ENCODE results near the gene SULT1A2.
A peak's percentile ranks its signal among the peaks of the same experiment; 100 is the strongest.
"Not testable (repeated sequence)": the region's sequence is repeated elsewhere in the genome, so short reads cannot be mapped to it uniquely, and the experiment has no call there.

The SULT1A2 gene

DNA sequence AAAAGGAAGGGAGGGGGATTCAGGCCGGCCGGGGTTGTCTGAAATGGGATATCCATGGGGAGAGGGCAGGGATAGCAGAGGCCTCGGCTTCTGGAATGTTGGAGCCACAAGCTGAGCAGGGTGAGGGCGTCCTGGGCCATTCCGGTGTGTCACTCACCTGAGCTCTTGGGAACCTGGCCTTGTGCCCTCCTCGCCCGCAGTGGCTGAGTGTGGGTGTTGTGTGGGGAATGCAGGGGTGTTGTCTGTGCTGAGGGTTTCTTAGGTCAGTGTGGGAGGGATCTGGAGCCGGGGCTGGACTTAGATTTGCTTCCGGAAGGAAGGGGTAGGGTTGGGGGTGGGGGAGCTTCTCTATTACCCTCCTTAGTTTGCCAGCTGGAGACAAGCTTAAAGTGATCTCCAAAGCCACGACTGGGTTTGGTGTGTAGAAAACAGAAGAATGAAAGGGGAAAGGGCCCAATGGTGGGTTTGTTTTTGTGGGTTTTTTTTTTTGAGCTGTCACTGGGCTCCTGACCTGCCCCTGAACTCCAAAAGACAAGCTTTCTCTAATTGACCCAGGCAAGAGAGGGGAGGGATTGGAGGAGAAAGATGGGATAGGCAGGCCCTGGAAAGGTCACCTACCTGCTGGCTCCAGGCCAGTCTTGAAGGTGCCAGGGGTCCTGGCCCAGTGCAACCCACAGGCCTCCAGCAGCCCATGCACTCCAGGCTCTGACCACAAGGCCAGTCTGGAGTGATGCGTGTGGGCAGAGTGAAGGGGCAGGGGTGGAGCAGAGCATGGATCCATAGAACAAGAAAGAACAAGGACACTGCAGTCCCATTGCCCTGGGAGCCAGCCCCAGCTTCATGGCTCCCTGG is at the start of gene SULT1A2:
Gene SULT1A2, minus strand, starts transcription at position 211 of the 852 bp plus-strand sequence. CDS start 1,120 bp downstream, outside the sequence.
- no peak for DNase-seq

- DNase-seq = not testable (repeated sequence)
Observed at GRCh38 chr16:28639959-28640358, 43.1 kb upstream of the SULT1A2 start.

DNA sequence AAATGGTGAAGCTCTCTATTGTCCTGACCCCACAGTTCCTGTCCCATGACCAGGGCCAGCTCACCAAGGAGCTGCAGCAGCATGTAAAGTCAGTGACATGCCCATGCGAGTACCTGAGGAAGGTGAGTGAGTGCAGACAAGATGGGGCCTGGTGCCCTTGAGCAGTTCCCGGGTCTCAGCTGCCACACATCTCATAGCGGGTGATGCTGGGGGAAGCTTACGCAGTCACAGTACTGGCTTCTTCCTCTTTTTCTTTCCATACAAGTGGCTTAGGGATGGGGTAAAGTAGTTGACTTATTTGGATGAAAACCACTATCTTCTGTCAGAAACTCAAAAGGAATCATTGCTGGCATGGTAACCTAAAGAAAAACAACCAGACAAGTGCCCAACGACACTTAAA is 41.5 kb upstream of the SULT1A2 start:
- not testable (repeated sequence) for DNase-seq

- DNase-seq = not testable (repeated sequence)
Observed at GRCh38 chr16:28637765-28638164, 40.9 kb upstream of the SULT1A2 start, which contains the start of gene NPIPB8. TSS of gene NPIPB8 (plus strand) at chr16:28638065. CDS start at chr16:28638361, 296 bp downstream.

- not testable (repeated sequence) for DNase-seq
Observed at GRCh38 chr16:28636093-28636823, 39.4 kb upstream of the SULT1A2 start.

DNA sequence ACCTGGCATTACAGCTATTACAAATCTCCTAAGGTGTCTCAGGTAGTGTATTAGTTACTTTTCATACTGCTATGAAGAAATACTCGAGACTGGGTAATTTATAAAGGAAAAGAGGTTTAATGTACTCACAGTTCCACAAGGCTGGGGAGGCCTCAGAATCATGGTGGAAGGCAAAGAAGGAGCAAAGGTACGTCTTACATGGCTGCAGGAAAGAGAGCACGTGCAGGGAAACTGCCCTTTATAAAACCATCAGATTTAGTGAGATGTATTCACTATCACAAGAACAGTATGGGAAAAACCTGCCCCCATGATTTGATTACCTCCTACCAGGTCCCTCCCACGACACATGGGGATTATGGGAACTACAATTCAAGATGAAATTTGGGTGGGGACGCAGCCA is 34.1 kb upstream of the SULT1A2 start:
- DNase-seq = not testable (repeated sequence)

DNA sequence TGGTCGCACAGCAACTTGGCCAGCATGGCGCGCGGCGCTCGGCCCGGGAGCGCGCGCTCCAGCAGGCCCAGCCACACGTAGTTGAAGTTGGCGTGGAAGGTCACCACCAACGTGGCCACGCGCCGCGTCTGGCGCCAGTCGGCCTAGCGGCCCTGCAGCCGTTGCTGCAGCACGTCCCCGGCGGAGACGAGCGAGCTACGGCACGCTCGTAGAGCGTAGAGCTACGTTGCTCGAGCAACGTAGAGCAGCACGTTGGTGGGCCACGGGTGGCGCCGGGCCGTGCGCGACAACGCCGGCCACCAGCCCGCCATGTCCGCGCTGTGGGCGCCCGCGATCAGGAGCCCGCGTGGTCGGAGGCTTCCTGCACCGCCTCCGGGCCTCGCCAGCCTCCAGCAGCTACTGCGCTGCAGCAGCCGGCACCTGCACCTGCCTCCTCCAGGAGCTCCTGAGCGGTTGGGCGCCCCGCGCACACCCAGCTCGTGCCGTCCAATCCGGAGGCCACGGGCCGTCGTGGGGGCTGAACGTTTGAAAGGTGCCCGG is 26.4 kb upstream of the SULT1A2 start:
- DNase-seq = peak; percentile 73 to 80

DNA sequence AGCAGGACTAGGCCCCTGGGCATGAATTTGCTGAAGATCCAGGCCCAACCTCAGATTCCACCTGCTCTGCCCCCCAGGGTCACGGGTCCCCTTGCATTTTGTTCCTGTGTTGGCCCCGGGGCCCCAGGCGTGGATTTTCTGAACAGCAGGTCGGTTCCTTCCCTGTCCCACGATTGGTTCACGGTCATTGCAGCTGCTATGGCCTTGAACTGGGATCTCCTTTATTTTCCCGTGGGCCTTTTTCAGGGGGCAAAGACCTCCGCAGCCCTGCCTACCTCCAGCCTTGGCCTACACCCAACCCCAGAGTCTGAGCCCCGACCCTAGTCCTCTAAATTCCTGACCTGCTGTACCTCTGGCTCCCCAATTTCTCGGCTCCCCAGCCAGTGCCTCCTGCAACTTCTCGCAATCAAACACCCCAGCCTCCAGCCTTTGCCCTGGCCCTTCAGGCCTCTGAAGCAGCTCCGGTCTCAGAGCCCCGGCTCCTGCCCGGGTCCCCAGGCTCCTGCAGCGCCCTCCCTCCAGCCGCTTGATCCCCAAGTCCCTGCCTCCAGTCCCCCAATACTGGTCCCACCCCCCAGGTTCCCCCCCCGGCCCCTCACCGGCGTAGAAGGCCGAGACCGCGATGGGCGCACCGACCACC is 25.8 kb upstream of the SULT1A2 start:
- DNase-seq = not testable (repeated sequence)

GRCh38 chr16:28621481-28622155 is 24.8 kb upstream of the SULT1A2 start:
- no peak for DNase-seq

DNA sequence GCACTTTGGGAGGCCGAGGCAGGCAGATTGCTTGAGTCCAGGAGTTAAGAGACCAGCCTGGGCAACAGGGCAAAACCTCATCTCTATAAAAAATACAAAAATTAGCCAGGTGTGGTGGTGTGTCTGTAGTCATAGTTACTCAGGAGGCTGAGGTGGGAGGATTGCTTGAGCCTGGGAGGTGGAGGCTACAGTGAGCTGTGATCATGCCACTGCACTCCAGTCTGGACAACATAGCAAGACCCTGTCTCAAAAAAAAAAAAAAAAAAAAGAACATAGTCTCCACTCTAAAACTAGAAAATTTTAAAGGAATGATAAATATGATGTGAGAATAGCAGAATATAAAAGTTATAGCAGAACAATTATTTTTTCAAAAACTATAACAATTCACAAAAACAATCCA is 23.5 kb upstream of the SULT1A2 start:
- DNase-seq = not testable (repeated sequence)

DNA sequence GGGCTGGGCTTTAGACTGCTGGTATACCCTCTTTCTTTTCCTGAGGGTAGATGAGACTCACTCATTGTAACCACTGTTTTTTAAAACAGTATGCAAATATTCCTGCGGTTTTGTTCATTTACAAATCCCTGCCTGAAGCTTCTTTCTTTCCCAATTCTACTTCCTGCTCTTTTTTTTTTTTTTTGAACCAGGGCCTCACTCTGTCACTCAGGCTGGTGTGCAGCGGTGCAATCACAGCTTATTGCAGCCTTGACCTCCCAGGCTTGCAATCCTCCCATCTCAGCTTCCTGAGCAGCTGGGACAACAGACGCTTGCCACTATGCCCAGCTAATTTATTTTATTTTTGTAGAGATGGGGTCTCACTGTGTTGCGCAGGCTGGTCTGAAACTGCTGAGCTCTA is 21.0 kb upstream of the SULT1A2 start:
- no peak for DNase-seq

DNA sequence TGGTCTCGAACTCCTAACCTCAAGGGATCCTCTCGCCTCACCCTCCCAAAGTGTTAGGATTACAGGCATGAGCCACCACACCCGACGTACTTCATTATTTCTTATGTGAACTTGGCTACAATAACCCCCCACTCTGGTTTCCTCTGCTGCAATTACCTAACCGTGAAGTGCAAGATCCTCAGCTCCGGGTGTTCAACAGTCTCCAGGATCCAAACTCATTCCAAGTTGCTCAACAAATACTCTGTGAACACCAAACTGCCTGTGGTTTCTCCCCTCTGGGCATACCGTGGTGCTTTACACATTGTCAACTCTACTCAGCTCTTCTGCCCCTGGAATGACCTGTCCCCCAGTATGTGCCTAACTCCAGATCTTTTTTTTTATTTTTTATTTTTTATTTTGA is 19.8 kb upstream of the SULT1A2 start:
- DNase-seq = no peak

DNA sequence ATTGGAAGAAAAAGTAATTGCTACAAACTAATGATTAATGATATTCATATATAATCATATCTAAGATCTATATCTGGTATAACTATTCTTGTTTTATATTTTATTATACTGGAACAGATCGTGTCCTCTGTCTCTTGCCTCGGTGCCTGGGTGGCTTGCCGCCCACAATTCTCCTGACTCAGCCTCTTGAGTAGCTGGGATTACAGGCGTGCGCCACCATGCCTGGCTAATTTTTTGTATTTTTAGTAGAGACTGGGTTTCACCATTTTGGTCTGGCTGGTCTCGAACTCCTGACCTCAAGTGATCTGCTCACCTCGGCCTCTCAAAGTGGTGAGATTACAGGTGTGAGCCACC is 19.4 kb upstream of the SULT1A2 start:
- not testable (repeated sequence) for DNase-seq

GRCh38 chr16:28615486-28616223 is 18.8 kb upstream of the SULT1A2 start:
- not testable (repeated sequence) for DNase-seq

DNA sequence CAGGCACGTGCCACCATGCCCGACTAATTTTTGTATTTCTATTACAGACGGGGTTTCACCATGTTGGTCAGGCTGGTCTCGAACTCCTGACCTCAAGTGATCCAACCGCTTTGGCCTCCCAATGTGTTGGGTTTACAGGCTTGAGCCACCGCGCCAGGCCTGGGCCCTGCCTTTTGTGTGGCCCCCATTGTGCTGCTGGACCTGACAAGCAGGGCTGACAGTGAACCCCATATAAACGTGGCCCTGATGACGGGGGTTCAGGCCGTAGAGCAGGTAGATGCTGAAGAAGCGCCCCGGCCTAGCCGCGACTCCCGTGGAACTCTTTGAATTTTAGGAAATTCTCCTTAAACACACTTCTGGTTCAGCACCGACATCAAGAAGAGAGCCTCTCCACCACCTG is 17.7 kb upstream of the SULT1A2 start:
- DNase-seq = not testable (repeated sequence)

- not testable (repeated sequence) for DNase-seq
Observed at GRCh38 chr16:28613912-28614311, 17.1 kb upstream of the SULT1A2 start.

- DNase-seq = not testable (repeated sequence)
Observed at GRCh38 chr16:28612359-28613280, 15.8 kb upstream of the SULT1A2 start.

GRCh38 chr16:28610595-28611191 is 13.8 kb upstream of the SULT1A2 start:
- DNase-seq = no peak

DNA sequence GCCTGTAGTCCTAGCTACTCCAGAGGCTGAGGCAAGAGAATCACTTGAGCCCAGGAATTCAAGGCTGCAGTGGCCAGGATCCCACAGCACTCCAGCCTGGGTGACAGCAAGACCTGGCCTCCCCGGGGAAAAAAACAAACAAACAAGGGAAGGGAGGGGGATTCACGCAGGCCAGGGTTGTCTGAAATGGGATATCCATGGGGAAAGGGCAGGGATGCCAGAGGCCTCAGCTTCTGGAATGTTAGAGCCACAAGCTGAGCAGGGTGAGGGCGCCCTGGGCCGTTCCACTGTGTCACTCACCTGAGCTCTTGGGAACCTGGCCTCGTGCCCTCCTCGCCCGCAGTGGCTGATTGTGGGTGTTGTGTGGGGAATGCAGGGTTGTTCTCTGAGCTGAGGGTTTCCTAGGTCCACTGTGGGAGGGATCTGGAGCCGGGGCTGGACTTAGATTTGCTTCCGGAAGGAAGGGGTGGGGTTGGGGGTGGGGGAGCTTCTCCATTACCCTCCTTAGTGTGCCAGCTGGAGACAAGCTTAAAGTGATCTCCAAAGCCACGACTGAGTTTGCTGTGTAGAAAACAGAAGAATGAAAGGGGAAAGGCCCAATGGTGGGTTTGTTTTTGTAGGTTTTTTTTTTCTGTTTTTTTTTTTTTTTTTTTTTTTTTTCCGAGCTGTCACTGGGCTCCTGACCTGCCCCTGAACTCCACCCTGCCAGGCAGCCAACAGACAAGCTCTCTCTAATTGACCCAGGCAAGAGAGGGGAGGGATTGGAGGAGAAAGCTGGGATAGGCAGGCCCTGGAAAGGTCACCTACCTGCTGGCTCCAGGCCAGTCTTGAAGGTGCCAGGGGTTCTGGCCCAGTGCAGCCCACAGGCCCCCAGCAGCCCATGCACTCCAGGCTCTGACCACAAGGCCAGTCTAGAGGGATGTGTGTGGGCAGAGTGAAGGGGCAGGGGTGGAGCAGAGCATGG is 13.1 kb upstream of the SULT1A2 start, which contains the start of gene SULT1A1:
Gene SULT1A1, minus strand, starts transcription at position 414 of the 964 bp plus-strand sequence. CDS start 1,189 bp downstream, outside the sequence.
- DNase-seq = no peak

Measured in NCI-H1930 (cell line).